ENCODE data around the gene WDR37. TPM values are rescaled to one million over a fixed set of nuclear protein-coding genes. Genes with fewer than 3 reads are reported as not detected.

WDR37 gene
- total and polyA plus RNA-seq, 9 of the 15 experiments (the other 6 are each of a cell fraction or from before 2014, with no cell fraction given), result 2.3 to 11.6 (median 6.7) TPM

DNA sequence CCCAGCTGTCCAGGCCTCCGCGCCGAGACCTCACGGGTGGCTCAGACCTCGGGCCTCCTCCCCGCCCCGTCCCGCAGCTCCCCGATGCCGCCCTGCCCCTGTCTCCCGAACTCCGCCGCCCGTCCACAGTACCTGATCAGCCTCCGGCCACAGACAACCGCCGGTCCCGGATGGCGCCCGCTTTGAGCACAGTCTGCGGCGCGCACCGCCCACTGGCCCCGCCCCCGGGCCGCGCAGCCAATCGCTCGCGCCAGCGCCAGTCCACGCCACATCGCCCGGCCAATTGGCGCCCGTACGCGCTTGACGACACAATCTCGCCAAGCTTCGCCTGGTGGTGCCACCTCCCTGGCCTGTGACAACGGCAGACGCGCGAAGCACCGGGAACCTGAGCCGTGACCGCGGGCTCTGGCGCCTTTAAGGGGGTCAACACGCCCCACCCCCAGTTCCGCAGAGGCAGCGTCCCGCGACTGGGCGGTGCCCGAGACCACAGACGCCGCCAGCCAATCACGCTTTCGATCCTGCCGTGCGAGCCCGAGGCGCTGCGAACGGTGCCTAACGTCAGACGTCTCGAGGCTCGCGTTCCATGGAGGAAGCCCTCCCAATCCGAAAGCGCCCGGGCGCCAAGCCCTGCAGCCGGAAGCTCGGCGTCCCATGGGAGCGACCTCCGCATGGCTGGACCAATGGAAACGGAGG lies 7.3 kb upstream of the WDR37 start, which contains the start of gene IDI1 (continued):
- peak; percentile 71; the same call in 1 of the 2 replicates for TF ChIP-seq ELF2 (CRISPR knock-in tag; IDR thresholded peaks at IDR 0.05)
- peak; percentile 67 for TF ChIP-seq RBM22 (IDR thresholded peaks at IDR 0.05; ENCODE audit: low read depth, low read length, poor library complexity, severe bottlenecking)
- peak; percentile 94 for TF ChIP-seq LCOR (CRISPR knock-in tag; IDR thresholded peaks at IDR 0.05)
- peak; percentile 77 for TF ChIP-seq ELF1 (tag; IDR thresholded peaks at IDR 0.05)
- TF ChIP-seq, protein P1, sequence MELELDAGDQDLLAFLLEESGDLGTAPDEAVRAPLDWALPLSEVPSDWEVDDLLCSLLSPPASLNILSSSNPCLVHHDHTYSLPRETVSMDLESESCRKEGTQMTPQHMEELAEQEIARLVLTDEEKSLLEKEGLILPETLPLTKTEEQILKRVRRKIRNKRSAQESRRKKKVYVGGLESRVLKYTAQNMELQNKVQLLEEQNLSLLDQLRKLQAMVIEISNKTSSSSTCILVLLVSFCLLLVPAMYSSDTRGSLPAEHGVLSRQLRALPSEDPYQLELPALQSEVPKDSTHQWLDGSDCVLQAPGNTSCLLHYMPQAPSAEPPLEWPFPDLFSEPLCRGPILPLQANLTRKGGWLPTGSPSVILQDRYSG (tag; conservative IDR thresholded peaks at IDR 0.05; ENCODE audit: low read depth), result no peak
- peak in 1 of 2 experiments; percentile 60; a peak in 1 of 4 replicates for TF ChIP-seq SIN3A (IDR thresholded peaks at IDR 0.05; ENCODE audit: borderline replicate concordance in 2 of 2, control insufficient read depth in 1 of 2, low read depth in 2 of 2, low read length in 2 of 2)
- TF ChIP-seq, protein P2, sequence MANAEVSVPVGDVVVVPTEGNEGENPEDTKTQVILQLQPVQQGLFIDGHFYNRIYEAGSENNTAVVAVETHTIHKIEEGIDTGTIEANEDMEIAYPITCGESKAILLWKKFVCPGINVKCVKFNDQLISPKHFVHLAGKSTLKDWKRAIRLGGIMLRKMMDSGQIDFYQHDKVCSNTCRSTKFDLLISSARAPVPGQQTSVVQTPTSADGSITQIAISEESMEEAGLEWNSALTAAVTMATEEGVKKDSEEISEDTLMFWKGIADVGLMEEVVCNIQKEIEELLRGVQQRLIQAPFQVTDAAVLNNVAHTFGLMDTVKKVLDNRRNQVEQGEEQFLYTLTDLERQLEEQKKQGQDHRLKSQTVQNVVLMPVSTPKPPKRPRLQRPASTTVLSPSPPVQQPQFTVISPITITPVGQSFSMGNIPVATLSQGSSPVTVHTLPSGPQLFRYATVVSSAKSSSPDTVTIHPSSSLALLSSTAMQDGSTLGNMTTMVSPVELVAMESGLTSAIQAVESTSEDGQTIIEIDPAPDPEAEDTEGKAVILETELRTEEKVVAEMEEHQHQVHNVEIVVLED (CRISPR knock-in tag; IDR thresholded peaks at IDR 0.05), result peak; percentile 73
- TF ChIP-seq GABPA (tag; conservative IDR thresholded peaks at IDR 0.05; ENCODE audit: low read depth), result peak; percentile 94
- peak; percentile 41; the same call in 1 of the 2 replicates for TF ChIP-seq RB1 (IDR thresholded peaks at IDR 0.05; ENCODE audit: low read depth)
- no peak for TF ChIP-seq ZNF79 (CRISPR knock-in tag; IDR thresholded peaks at IDR 0.05; ENCODE audit: low read depth)
- peak; percentile 86; the same call in 1 of the 2 replicates for TF ChIP-seq PHF8 (IDR thresholded peaks at IDR 0.05; ENCODE audit: borderline replicate concordance, low read length)
- TF ChIP-seq NR4A1 (CRISPR knock-in tag; IDR thresholded peaks at IDR 0.05), result peak; percentile 51; the same call in 1 of the 2 replicates
- no peak for TF ChIP-seq NR4A1 (tag; IDR thresholded peaks at IDR 0.05)
- peak; percentile 37; the same call in 1 of the 2 replicates for TF ChIP-seq KDM2B (CRISPR knock-in tag; IDR thresholded peaks at IDR 0.05)
- TF ChIP-seq YY1 (IDR thresholded peaks at IDR 0.05; ENCODE audit: borderline replicate concordance in 1 of 3, control insufficient read depth in 1 of 3, extremely low read depth in 1 of 3, insufficient read depth in 3 of 3, insufficient read length in 1 of 3, insufficient replicate concordance in 2 of 3, low read depth in 1 of 3, low read length in 2 of 3), result peak in 2 of 3 experiments; percentile 51 to 60
- TF ChIP-seq SOX6 (IDR thresholded peaks at IDR 0.05), result peak; percentile 34; the same call in 1 of the 2 replicates
- TF ChIP-seq POLR2AphosphoS2 (IDR thresholded peaks at IDR 0.05; ENCODE audit: low read length), result 0 out of 2 replicates have a peak, but pooled peaks have one; percentile 91
- TF ChIP-seq HNRNPL (IDR thresholded peaks at IDR 0.05; ENCODE audit: low read depth, low read length), result peak; percentile 89; the same call in 1 of the 2 replicates
- peak; percentile 81 for TF ChIP-seq NR2C2 (CRISPR knock-in tag; IDR thresholded peaks at IDR 0.05)
- TF ChIP-seq NR2C2 (tag; IDR thresholded peaks at IDR 0.05), result peak; percentile 93
- TF ChIP-seq, protein P3, sequence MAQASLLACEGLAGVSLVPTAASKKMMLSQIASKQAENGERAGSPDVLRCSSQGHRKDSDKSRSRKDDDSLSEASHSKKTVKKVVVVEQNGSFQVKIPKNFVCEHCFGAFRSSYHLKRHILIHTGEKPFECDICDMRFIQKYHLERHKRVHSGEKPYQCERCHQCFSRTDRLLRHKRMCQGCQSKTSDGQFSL (CRISPR knock-in tag; IDR thresholded peaks at IDR 0.05), result 0 out of 2 replicates have a peak, but pooled peaks have one; percentile 84
- TF ChIP-seq, protein P3 (tag; IDR thresholded peaks at IDR 0.05), result no peak
- TF ChIP-seq TOE1 (IDR thresholded peaks at IDR 0.05; ENCODE audit: borderline replicate concordance), result peak; percentile 15; the same call in 1 of the 2 replicates
- no peak for TF ChIP-seq TOE1 (CRISPR knock-in tag; IDR thresholded peaks at IDR 0.05; ENCODE audit: borderline replicate concordance, low read depth)

Data from K562 (cell line).